C4-2B (cell line): ENCODE measurements around the gene NXPH2.

Experiments
- CTCF ChIP-seq: fragments of 450-650 bp; conservative IDR thresholded peaks from 2 replicates; pipeline ENCODE4 v1.5.1; 2017; ENCODE audit warnings: mild to moderate bottlenecking
- ZFX ChIP-seq: fragments of 450-650 bp; IDR thresholded peaks from 2 replicates; pipeline ENCODE4 v1.6.1; 2017

GRCh38 chr2:138707392-138708074 is 72.7 kb downstream of the NXPH2 start:
- no peak for TF ChIP-seq CTCF
- TF ChIP-seq ZFX, result no peak
